ENCODE measurements around the gene WASF2. TPM values are rescaled to one million over a fixed set of nuclear protein-coding genes. Genes with fewer than 3 reads are reported as not detected.
"Not testable (repeated sequence)": the region's sequence is repeated elsewhere in the genome, so short reads cannot be mapped to it uniquely, and the experiment has no call there.

WASF2 gene
- total RNA-seq, 3 donors from 2014 or later = 82.2 to 98.7 (median 87.1) TPM

- ATAC-seq = no peak
- H3K4me1 Mint-ChIP-seq (ENCODE audit: low read depth) = peaks cover 13% of the 10 kb centered on the region
- H3K36me3 Mint-ChIP-seq (ENCODE audit: insufficient read depth) = no peaks in the 10 kb centered on the region
- H3K9me3 Mint-ChIP-seq = no peaks in the 10 kb centered on the region
- H3K4me3 Mint-ChIP-seq = no peak overlapping the region
- peak; percentile 77 for DNase-seq
- H3K27me3 Mint-ChIP-seq (ENCODE audit: low read depth) = no peaks in the 10 kb centered on the region
Measured at GRCh38 chr1:27388337-27389005, 101.5 kb downstream of the WASF2 start.

GRCh38 chr1:27384797-27385196 lies 105.2 kb downstream of the WASF2 start:
- not testable (repeated sequence) for H3K4me3 Mint-ChIP-seq; H3K36me3 Mint-ChIP-seq (ENCODE audit: insufficient read depth); H3K9me3 Mint-ChIP-seq; DNase-seq; ATAC-seq; H3K27me3 Mint-ChIP-seq (ENCODE audit: low read depth); H3K4me1 Mint-ChIP-seq (ENCODE audit: low read depth)

- Mint-ChIP-seq H3K27me3 (ENCODE audit: low read depth) (no peaks in the 10 kb centered on the region), H3K9me3 (no peaks in the 10 kb centered on the region), H3K36me3 (ENCODE audit: insufficient read depth) (no peaks in the 10 kb centered on the region), H3K4me3 (no peak overlapping the region), H3K4me1 (ENCODE audit: low read depth) (peaks cover 2% of the 10 kb centered on the region)
- ATAC-seq = no peak
- no peak for DNase-seq
Measured at GRCh38 chr1:27383661-27384060, 106.3 kb downstream of the WASF2 start.

GRCh38 chr1:27383039-27383605 lies 106.8 kb downstream of the WASF2 start, which contains the start of gene CD164L2:
TSS of gene CD164L2 (minus strand) at chr1:27383333. CDS start at chr1:27383239, 94 bp downstream.
- no peaks in the 10 kb centered on the region for H3K36me3 Mint-ChIP-seq (ENCODE audit: insufficient read depth)
- no peak within 1 kb of the TSS for H3K4me3 Mint-ChIP-seq
- H3K4me1 Mint-ChIP-seq (ENCODE audit: low read depth) = no peaks in the 10 kb centered on the region
- no peaks in the 10 kb centered on the region for H3K9me3 Mint-ChIP-seq
- peak; percentile 65 to 71 for ATAC-seq
- H3K27me3 Mint-ChIP-seq (ENCODE audit: low read depth) = no peaks in the 10 kb centered on the region
- no peak for DNase-seq

GRCh38 chr1:27381969-27382762 lies 107.8 kb downstream of the WASF2 start:
- Mint-ChIP-seq H3K4me3 (no peak overlapping the region), H3K4me1 (ENCODE audit: low read depth) (no peaks in the 10 kb centered on the region), H3K27me3 (ENCODE audit: low read depth) (no peaks in the 10 kb centered on the region)

GRCh38 chr1:27380766-27381733 lies 108.9 kb downstream of the WASF2 start:
- H3K27me3 Mint-ChIP-seq (ENCODE audit: low read depth) = no peaks in the 10 kb centered on the region
- H3K9me3 Mint-ChIP-seq = no peaks in the 10 kb centered on the region
- H3K4me1 Mint-ChIP-seq (ENCODE audit: low read depth) = no peaks in the 10 kb centered on the region
- no peak for ATAC-seq
- H3K36me3 Mint-ChIP-seq (ENCODE audit: insufficient read depth) = no peaks in the 10 kb centered on the region
- H3K4me3 Mint-ChIP-seq = no peak overlapping the region
- DNase-seq = no peak

More at GRCh38 chr1:27381969-27382762, 107.8 kb downstream of the WASF2 start:
- DNase-seq (no peak), ATAC-seq (no peak)
- no peaks in the 10 kb centered on the region for H3K36me3 Mint-ChIP-seq (ENCODE audit: insufficient read depth)
- no peaks in the 10 kb centered on the region for H3K9me3 Mint-ChIP-seq

- no peaks in the 10 kb centered on the region for H3K27me3 Mint-ChIP-seq (ENCODE audit: low read depth)
- no peaks in the 10 kb centered on the region for H3K36me3 Mint-ChIP-seq (ENCODE audit: insufficient read depth)
- ATAC-seq = no peak
- no peak overlapping the region for H3K4me3 Mint-ChIP-seq
- H3K4me1 Mint-ChIP-seq (ENCODE audit: low read depth) = no peaks in the 10 kb centered on the region
- H3K9me3 Mint-ChIP-seq = no peaks in the 10 kb centered on the region
- DNase-seq = no peak
Measured at GRCh38 chr1:27380224-27380623, 109.7 kb downstream of the WASF2 start.

GRCh38 chr1:27379564-27380122 lies 110.3 kb downstream of the WASF2 start:
- Mint-ChIP-seq H3K27me3 (ENCODE audit: low read depth) (no peaks in the 10 kb centered on the region), H3K36me3 (ENCODE audit: insufficient read depth) (no peaks in the 10 kb centered on the region), H3K4me3 (no peak overlapping the region), H3K4me1 (ENCODE audit: low read depth) (no peaks in the 10 kb centered on the region), H3K9me3 (no peaks in the 10 kb centered on the region)
- DNase-seq (no peak), ATAC-seq (no peak)

GRCh38 chr1:27377760-27378495 lies 112.0 kb downstream of the WASF2 start:
- Mint-ChIP-seq H3K27me3 (ENCODE audit: low read depth) (no peaks in the 10 kb centered on the region), H3K4me1 (ENCODE audit: low read depth) (no peaks in the 10 kb centered on the region), H3K4me3 (no peak overlapping the region), H3K9me3 (no peaks in the 10 kb centered on the region), H3K36me3 (ENCODE audit: insufficient read depth) (no peaks in the 10 kb centered on the region)
- DNase-seq (no peak), ATAC-seq (no peak)

GRCh38 chr1:27374362-27375086 lies 115.4 kb downstream of the WASF2 start, which contains the start of gene FCN3:
TSS of gene FCN3 (minus strand) at chr1:27374824. CDS start at chr1:27374818, 6 bp downstream.
- Mint-ChIP-seq H3K27me3 (ENCODE audit: low read depth) (no peaks in the 10 kb centered on the region), H3K9me3 (no peaks in the 10 kb centered on the region), H3K4me1 (ENCODE audit: low read depth) (peaks cover 3% of the 10 kb centered on the region), H3K4me3 (no peak within 1 kb of the TSS), H3K36me3 (ENCODE audit: insufficient read depth) (no peaks in the 10 kb centered on the region)
- DNase-seq (no peak), ATAC-seq (no peak)

- H3K36me3 Mint-ChIP-seq (ENCODE audit: insufficient read depth) = no peaks in the 10 kb centered on the region
- H3K4me1 Mint-ChIP-seq (ENCODE audit: low read depth) = peaks cover 7% of the 10 kb centered on the region
- no peaks in the 10 kb centered on the region for H3K27me3 Mint-ChIP-seq (ENCODE audit: low read depth)
- no peak for DNase-seq
- no peaks in the 10 kb centered on the region for H3K9me3 Mint-ChIP-seq
- no peak overlapping the region for H3K4me3 Mint-ChIP-seq
- peak in 1 of 2 donors; percentile 35 for ATAC-seq
Measured at GRCh38 chr1:27372808-27373690, 116.9 kb downstream of the WASF2 start.
